GM18858 (cell line): Measurements from ENCODE around the gene KDM6B.

Experiments used
- ATAC-seq: cut with Tn5 transposase; IDR thresholded peaks from one replicate; pipeline ENCODE4 v1.9.1; 2021; ENCODE audit not compliant: unreplicated experiment

The KDM6B gene

DNA sequence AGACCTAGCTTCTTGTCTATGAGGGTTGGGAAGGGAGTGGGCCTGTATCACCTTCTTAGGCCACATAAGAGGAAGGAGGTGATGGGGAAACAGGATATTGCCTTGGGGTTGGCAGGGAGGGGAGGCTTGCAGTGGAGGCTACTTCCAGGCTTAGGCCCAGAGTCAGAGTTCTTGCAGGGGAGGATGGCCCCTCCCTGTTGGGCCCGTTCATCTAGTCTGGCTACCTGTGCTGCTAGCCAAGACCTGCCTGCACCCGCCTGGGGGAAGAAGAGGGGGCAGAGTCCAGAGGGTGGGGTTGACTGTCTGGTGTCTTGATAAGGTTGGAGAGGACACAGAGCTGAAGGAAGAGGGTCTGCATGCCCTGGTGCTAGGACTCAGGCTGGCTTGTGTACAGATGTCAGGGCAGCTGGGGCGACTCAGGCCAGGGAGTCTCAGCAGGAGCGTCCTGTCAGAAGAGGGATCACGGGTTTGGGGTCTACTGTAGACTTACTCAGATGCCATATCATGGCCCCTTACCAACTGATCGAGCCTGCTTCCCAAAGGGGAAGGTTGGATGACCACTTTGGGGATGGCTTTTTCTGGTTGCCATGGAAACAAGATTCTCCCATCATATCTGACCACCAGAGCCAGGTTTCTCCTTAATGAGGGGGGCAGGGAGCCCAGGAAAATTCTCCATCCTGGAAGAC is 5.3 kb downstream of the KDM6B start:
- no peak for ATAC-seq

DNA sequence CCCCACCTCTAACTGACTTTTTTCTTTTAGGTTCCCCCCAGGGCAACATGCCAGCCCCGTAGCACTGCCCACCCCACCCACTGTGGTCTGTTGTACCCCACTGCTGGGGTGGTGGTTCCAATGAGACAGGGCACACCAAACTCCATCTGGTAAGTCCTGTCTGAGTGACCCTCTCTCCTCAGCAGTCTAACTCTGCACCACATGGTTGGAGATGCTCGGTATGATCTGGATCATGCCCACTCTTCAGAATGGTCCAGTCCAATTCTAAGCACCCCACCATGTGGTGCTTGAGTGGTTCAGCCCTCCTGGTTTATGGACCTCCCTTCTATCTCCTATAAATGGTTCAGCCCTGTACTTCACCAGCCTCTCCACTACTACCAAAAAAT is 5.9 kb downstream of the KDM6B start:
- ATAC-seq, result no peak

DNA sequence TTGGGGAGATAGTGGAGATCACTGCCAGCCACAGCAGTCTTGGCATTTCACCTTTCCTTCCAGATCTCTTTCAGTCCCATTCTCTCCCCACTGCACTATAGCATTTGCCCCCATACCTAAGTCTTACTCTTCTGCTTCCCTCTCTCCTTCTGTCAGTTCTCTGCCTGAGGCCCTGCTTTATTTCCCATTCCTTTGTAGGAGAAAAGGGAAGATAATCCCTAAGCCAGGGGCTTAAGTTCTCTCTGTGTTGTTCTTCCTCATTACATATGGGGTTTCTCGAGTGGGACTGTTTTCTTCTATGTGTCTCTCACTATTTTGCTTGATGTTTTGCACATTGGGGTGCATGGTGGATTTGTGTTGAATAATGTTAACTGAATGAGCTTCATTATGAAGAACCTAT is 6.4 kb downstream of the KDM6B start:
- no peak for ATAC-seq

DNA sequence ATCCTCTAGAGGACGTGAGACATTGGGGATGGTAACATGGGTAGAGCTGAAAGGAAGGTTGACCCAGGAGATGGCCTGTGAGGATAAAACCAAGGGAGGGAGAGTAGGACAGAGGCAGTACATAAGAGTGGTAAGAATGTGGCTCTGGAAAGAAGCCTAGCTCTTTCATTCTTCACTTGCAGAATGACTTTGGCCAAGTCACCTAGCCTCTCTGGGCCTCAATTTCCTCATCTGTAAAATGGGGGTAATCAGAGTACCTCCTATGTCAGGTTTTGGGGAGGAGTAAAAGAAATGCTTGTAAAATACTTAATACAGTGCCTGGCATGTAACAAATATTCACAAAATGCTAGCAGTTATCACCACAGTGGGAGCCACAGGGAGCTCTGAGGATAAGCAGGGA is 6.9 kb downstream of the KDM6B start:
- no peak for ATAC-seq

DNA sequence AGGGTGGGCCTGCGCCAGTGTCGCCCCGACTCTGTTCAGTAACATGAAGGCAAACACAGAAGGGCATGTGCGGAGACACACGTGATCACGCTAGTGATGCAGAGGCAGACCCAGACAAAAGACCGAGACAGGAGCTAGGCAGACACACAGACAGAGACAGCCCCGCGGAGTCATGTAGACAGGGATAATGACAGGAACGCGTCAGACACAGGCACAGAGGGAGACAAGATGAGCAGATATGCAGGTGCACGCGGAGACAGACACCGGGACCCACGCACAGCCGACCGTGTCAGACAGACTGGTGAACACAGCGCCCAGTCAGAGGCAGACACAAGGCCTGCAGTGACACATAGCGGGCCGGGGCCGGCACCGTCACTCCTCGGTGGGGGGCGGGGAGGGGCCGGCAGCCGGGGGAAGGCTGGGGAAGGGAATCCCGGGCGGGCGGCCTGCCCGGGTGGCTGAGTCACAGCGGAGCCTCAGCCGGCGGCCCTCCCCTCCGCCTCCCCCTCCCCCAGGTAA is 7.4 kb downstream of the KDM6B start:
- no peak for ATAC-seq

DNA sequence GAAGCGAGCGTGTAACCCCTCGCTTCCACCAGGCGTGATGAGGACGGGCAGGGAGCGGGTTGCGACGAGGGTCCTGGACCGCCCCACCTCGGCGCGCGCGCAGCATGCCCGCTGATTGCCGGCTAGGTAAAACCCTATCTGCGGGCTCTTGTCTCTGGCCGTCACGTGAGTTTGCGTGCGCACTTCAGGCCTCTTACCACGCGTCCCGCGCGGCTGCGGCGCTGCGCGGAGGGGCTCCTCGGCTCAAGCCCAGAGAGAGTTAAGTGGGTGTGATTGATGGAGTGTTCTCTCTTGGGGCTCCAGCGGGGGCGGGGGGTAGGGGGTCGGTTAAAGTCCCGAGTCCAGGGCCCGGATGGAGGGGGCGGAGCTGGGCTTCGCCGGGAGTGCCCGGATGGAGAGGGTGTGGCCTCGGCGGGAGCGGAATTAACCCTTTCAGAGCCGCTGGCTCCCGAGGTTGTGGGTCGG is 7.9 kb downstream of the KDM6B start:
- ATAC-seq, result no peak

DNA sequence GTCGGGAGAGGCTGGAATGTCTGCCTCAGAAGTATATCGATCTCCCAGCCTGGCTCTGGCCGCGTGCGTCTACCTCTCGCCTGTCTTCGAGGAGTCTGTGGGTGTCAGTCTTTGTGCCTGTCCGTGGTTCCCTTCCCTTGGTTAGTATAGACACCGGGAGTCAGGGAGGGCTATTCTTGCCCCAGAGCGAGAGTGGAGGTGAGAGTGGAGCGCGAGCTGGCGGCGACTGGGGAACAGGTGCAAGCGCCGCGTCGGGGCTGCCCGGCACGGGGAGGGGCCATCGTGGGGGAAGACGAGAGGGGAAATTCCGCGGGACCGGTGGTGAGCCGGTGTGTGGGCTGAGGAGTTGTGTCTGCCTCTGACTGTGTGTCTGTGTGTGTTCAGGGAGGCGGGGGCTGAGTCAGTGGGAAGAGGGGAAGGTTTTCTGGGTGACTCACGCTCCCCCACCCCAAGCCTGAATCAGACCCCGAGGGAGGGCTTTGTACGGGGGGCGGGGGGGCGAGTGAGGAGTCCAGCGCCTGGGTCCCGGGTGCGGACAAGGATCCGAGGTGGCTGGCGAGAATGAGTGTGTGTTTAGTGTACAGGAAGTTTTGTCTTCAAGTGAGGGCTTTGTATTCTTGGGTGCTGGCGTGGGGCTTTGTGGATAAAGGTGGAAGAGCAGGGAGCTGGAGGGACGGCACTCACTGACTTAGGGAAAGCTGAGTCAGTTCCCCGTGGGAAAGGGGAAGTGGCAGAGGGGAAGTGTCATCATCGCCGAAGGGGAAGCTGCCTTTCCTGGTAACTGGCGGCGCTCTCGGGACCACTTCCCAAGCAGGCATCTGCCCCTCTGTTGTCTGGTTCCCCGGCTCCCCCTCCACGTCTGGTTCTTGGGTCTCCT is 8.6 kb downstream of the KDM6B start:
- no peak for ATAC-seq

DNA sequence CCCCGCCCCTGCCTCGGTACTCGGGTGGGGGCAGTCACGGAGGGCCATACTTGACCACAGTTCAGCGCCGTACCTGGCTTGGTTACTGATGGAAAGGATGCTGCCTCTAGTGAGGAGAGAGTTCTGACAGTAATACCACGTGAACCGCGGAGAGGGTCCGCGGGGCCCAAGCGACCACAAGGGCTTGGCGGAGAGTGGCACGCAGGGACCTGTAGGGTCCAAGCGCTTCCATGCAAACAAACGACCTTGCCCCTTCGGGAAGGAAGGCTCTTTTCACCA is 9.2 kb downstream of the KDM6B start:
- no peak for ATAC-seq

DNA sequence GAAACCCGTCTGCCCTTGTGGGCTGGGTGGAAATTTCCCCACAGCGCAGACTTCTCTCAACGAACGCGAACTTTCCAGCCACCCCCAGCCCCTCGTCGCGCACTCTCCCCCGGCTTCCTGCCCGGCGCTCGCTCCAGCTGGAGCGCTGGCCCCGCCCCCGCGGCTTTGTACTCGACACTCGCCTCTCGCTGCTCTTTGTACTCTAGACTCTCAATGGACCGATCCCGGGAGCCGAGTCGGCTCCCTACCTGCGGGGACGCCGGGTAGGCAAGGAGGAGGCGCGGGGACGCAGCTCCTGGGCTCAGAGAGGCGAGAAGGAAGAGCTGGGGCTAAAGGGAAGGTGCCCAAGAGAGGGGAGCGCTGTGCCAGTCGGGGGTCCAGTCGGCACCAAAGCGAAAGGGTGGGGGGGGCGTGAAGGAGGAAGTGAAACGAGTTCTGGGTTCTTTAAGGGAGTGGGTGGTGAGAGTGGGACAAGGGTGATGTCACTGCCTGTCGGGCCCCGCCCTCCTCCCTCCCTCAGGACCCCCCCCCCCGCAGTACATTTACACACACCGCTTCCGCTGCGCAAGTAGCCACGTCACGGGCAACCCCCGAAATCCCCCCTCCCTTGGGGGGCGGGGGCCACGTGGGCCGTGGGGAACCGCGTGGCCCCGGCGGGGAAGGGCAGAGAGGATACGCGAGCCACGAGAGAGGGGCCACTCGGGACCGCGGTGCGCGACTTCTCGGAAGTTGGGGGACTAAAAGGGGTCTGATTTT is 9.7 kb downstream of the KDM6B start:
- no peak for ATAC-seq

DNA sequence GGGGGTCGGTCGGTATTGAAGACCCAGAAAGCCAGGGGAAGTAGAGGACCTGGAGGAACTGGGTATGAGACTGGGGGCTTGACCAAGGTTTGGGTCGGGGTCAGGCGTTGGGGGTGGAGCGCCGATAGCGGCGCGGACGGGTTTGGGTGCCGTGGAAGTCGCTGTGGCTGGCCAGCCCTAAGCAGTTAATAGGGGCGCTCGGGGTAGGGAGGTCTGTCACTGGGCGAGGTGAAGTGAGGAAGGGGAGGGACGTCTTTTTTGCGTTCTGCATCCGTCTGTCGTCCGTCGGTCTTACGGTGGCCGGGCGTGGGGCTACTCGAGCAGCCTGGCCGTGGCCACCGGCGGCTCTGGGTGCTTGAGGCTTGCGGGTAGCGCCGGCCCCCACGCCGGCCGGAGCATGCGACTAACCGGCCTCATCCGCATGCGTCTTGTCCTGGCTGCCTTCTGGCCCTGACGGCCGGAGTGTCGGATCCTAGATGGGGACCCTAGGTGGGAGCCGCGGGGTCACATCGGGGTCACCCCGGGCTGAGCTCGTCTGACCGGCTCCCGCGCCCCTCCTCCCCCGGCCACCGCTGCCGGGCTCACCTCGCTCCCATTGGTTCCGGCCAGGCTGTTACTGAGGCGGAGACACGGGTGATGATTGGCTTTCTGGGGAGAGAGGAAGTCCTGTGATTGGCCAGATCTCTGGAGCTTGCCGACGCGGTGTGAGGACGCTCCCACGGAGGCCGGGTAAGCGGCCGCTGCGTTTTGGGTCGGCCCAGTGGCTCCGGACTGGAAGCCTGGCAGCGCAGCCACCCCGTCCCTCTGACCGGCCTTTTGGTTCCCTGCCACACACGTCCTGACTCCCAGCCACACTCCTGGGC is 10.5 kb downstream of the KDM6B start:
- peak; percentile 58 for ATAC-seq

DNA sequence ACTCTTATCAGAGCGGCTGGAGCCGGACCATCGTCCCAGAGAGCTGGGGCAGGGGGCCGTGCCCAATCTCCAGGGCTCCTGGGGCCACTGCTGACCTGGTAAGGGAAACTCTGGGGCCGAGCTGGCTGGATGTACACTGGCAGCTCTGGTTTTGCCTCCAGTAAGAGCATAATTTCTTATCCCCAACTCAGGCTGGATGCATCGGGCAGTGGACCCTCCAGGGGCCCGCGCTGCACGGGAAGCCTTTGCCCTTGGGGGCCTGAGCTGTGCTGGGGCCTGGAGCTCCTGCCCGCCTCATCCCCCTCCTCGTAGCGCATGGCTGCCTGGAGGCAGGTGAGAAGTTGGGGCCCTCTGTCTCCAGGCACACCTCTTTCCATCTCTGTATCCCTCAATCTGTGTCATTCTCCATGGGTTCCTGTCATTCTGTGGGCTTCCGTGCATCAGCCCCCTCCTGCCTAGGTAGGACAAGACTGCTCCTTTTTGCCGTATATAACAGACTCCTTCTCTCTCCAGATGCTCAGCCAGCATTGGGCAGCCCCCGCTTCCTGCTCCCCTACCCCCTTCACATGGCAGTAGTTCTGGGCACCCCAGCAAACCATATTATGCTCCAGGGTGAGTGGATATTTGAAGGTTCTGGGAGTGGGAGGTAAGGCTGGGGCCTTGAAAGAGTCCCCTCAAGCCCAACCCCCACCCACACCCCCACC is 11.5 kb downstream of the KDM6B start:
- no peak for ATAC-seq

DNA sequence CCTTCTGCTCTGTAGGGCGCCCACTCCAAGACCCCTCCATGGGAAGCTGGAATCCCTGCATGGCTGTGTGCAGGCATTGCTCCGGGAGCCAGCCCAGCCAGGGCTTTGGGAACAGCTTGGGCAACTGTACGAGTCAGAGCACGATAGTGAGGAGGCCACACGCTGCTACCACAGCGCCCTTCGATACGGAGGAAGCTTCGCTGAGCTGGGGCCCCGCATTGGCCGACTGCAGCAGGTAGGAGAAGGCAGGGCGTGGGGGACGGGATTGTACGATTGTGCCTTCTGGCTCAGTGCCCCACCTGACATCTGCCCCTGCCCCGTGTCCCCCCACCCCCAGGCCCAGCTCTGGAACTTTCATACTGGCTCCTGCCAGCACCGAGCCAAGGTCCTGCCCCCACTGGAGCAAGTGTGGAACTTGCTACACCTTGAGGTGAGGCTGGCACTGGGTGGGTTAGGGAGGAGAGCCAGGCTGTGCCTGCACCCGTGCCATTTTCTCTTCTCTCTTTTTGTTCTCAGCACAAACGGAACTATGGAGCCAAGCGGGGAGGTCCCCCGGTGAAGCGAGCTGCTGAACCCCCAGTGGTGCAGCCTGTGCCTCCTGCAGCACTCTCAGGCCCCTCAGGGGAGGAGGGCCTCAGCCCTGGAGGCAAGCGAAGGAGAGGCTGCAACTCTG is 12.2 kb downstream of the KDM6B start:
- ATAC-seq, result no peak

DNA sequence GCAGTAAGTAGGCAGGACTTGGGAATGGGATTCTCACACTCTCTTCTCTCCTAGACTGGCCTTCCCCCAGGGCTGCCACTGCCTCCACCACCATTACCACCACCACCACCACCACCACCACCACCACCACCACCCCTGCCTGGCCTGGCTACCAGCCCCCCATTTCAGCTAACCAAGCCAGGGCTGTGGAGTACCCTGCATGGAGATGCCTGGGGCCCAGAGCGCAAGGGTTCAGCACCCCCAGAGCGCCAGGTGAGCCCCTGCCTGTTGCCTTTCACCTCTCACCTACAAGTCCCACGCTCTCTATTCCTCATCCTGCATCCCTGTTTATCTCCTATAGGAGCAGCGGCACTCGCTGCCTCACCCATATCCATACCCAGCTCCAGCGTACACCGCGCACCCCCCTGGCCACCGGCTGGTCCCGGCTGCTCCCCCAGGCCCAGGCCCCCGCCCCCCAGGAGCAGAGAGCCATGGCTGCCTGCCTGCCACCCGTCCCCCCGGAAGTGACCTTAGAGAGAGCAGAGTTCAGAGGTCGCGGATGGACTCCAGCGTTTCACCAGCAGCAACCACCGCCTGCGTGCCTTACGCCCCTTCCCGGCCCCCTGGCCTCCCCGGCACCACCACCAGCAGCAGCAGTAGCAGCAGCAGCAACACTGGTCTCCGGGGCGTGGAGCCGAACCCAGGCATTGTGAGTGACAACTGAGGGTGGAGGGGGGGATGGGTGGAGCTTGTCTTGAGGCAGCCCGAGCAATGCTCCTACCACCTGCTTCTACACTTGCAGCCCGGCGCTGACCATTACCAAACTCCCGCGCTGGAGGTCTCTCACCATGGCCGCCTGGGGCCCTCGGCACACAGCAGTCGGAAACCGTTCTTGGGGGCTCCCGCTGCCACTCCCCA is 13.0 kb downstream of the KDM6B start:
- ATAC-seq, result no peak

DNA sequence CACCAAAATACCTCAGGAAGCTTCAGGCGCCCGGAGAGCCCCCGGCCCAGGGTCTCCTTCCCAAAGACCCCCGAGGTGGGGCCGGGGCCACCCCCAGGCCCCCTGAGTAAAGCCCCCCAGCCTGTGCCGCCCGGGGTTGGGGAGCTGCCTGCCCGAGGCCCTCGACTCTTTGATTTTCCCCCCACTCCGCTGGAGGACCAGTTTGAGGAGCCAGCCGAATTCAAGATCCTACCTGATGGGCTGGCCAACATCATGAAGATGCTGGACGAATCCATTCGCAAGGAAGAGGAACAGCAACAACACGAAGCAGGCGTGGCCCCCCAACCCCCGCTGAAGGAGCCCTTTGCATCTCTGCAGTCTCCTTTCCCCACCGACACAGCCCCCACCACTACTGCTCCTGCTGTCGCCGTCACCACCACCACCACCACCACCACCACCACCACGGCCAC is 14.1 kb downstream of the KDM6B start:
- no peak for ATAC-seq

DNA sequence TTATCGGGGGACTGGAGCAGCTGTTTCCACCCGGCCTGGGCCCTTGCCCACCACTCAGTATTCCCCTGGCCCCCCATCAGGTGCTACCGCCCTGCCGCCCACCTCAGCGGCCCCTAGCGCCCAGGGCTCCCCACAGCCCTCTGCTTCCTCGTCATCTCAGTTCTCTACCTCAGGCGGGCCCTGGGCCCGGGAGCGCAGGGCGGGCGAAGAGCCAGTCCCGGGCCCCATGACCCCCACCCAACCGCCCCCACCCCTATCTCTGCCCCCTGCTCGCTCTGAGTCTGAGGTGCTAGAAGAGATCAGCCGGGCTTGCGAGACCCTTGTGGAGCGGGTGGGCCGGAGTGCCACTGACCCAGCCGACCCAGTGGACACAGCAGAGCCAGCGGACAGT is 14.7 kb downstream of the KDM6B start:
- no peak for ATAC-seq

DNA sequence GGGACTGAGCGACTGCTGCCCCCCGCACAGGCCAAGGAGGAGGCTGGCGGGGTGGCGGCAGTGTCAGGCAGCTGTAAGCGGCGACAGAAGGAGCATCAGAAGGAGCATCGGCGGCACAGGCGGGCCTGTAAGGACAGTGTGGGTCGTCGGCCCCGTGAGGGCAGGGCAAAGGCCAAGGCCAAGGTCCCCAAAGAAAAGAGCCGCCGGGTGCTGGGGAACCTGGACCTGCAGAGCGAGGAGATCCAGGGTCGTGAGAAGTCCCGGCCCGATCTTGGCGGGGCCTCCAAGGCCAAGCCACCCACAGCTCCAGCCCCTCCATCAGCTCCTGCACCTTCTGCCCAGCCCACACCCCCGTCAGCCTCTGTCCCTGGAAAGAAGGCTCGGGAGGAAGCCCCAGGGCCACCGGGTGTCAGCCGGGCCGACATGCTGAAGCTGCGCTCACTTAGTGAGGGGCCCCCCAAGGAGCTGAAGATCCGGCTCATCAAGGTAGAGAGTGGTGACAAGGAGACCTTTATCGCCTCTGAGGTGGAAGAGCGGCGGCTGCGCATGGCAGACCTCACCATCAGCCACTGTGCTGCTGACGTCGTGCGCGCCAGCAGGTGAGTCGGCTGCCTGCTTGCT is 15.2 kb downstream of the KDM6B start:
- no peak for ATAC-seq

DNA sequence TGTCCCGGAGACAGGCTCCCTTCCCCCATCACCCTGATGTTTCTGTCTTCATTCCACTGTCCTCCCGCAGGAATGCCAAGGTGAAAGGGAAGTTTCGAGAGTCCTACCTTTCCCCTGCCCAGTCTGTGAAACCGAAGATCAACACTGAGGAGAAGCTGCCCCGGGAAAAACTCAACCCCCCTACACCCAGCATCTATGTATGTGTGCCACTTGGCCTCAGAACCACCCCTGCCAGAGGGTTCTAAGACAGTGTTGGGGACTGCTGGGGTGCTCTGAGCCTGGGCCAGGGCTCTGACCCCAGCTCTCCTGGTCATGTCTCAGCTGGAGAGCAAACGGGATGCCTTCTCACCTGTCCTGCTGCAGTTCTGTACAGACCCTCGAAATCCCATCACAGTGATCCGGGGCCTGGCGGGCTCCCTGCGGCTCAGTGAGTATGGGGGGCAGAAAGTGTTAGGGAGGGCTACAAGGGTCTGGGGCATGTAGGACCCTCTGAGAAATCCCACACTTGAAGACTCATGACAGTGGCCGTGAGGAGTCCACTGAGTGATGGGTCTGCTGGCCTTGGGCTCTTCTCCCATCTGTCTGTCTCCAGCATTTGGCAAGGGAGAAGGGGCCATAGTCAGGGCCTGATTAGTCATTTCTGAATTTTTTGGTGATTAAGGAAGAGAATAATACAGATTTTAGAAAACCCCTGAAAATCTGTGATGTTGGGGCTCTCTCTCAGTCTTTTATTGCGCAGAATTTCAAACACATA is 15.9 kb downstream of the KDM6B start:
- ATAC-seq, result no peak
